Fibroblast of mammary gland (primary cell): Measurements from ENCODE around the gene RPL36AL.

Experiments used
- DNase-seq: peaks from one replicate; pipeline ENCODE4 v3.0.0-alpha.2; 2010; ENCODE audit warnings: low read depth
- H3K4me3 ChIP-seq: 2 replicates; pipeline ENCODE4 v1.5.1; 2011; ENCODE audit warnings: low read depth, mild to moderate bottlenecking, low read length, moderate library complexity; ENCODE audit not compliant: control insufficient read depth
- TF ChIP-seq, protein P1 (sequence below): conservative IDR thresholded peaks from 2 replicates; pipeline ENCODE4 v1.5.1; 2011; ENCODE audit warnings: low read depth, low read length, inconsistent platforms; ENCODE audit not compliant: control insufficient read depth, insufficient read depth

RPL36AL gene

DNA sequence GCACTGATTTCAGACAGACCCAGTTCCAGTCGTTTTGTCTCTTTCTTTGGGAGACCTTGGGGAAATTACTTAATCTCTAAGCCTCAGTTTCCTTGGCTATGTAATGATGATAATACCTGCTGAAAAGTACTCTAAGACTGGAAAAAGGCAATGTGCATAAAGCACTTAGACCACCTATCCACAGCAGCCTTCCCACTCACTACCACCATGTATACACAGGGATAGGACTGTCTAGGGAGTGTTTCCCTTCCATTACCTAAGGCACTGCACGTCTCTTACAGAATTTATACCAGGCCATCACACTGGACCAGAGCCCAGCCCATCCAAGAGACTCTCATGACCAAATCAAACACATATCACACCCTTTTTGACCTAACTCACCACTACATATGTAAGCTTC is 40.6 kb downstream of the RPL36AL start:
- TF ChIP-seq, protein P1, sequence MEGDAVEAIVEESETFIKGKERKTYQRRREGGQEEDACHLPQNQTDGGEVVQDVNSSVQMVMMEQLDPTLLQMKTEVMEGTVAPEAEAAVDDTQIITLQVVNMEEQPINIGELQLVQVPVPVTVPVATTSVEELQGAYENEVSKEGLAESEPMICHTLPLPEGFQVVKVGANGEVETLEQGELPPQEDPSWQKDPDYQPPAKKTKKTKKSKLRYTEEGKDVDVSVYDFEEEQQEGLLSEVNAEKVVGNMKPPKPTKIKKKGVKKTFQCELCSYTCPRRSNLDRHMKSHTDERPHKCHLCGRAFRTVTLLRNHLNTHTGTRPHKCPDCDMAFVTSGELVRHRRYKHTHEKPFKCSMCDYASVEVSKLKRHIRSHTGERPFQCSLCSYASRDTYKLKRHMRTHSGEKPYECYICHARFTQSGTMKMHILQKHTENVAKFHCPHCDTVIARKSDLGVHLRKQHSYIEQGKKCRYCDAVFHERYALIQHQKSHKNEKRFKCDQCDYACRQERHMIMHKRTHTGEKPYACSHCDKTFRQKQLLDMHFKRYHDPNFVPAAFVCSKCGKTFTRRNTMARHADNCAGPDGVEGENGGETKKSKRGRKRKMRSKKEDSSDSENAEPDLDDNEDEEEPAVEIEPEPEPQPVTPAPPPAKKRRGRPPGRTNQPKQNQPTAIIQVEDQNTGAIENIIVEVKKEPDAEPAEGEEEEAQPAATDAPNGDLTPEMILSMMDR: no peak
- no peak for DNase-seq
- no peak overlapping the region for H3K4me3 ChIP-seq

DNA sequence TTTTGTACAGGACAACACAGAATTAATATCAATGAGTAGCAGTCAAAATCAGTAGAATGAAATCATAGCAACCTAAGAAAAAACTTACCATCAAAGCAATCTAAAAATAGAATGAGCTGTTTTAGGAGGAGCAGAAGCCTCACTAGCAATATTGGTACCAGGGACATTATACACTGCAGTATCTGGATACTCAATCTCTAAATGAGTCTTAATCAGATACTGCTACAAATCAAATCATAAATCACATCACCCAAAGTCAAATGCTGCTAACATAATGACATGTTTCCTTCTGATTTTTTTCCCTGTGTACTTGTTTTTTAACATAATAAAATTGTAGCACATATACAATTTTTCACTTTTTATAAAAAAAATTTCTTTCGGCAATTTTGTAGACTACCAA is 42.3 kb downstream of the RPL36AL start:
- H3K4me3 ChIP-seq: no peak overlapping the region
- no peak for DNase-seq
- TF ChIP-seq, protein P1: no peak

DNA sequence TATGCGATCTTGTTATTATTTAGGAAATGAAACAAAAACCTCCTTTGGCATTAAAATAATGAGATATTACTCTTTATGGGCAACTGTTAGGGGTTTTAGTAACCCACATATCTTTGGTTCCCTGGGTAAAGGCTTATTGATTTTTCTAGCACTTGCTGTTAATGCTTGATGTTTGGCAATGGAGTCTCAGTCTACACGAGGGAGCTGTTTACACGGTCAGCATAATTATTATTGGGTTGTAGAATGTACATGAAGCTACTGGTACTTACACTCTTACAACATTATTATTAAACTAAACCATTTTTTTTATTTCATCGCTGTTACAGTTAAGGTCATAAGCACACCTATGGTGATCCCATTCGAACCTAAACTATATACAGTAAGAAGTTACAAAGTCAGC is 46.4 kb downstream of the RPL36AL start:
- no peak for DNase-seq
- TF ChIP-seq, protein P1: no peak
- no peak overlapping the region for H3K4me3 ChIP-seq

DNA sequence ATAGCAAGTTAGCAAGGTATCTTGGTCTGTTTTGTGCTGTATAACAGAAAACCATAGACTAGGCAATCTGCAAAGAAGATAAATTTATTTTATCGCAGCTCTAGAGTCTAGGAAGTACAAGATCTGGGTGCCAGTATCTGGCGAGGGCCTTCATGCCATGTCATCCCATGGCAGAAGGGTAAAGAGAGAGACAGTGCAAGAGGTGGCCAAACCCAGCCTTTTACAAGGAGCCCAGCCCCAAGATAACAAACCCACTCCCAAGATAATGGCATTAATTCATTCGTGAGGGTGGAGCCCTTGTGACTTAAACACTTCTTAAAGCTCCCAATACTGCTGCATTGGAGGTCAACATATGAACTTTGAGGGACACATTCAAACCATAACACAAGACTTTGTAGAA is 51.1 kb downstream of the RPL36AL start:
- no peak overlapping the region for H3K4me3 ChIP-seq
- TF ChIP-seq, protein P1: no peak
- no peak for DNase-seq
